GM20431 (cell line): ENCODE data around the gene RSRC1.
"Not testable (repeated sequence)": the region's sequence is repeated elsewhere in the genome, so short reads cannot be mapped to it uniquely, and the experiment has no call there.

Experiments
- in situ Hi-C: fragments of 300-500 bp; cut with MseI, MboI; formaldehyde crosslinking; loops from one replicate; pipeline ENCODE4 v1.15.0; 2020; ENCODE audit warnings: low sequenced_read_pairs; ENCODE audit not compliant: unreplicated experiment

The RSRC1 gene

DNA sequence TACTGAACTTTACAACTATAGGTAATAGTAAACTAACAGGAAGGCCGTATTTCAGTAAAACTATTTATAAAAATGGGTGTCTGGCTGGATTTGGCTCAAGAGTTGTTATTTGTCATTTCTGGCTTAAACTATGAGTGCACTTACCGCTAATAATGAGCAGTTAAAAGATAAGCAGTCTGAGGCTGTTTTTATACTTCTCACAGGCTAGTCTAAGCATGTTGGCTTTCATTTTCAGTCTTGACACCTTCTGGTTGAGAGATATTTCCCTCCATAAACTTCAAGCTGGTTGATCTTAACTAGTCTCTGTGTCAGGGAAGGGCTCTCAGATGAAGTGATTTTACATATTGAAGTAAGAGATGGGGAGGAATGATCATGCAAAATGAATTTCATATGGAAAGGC lies 96.1 kb downstream of the RSRC1 start:
- in situ Hi-C loops: no loop called here

GRCh38 chr3:158210067-158210466 lies 100.2 kb downstream of the RSRC1 start:
- in situ Hi-C loops: no loop called here

DNA sequence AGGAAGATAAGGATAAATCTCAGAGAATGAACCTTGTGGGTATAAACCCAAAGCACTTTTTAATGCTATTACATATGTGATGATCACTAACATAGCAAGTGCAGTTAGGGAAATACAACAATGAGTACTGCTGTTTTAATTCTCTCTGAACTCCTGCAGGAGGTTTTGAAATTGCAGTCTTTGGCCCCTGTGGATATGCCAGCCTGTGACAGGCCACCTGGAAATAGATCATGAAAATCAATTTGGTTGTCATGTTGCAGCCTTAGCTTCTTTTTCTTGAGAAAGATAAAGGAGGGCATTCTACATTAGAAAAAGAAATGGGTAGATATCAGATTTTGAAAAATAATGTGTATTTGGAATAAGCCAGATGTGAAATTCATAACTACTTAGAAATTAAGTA lies 103.6 kb downstream of the RSRC1 start:
- in situ Hi-C loops: no loop called here

- in situ Hi-C loops: no loop called here
These were observed 108.1 kb downstream of the RSRC1 start for GRCh38 chr3:158217992-158218391.

GRCh38 chr3:158220575-158220974 lies 110.7 kb downstream of the RSRC1 start:
- in situ Hi-C loops: no loop called here

- in situ Hi-C loops: no loop called here
These were observed 111.5 kb downstream of the RSRC1 start for GRCh38 chr3:158221426-158221825.

GRCh38 chr3:158226429-158226828 lies 116.5 kb downstream of the RSRC1 start:
- in situ Hi-C loops: no loop called here

GRCh38 chr3:158228942-158229341 lies 119.1 kb downstream of the RSRC1 start:
- in situ Hi-C loops: not testable (repeated sequence)

DNA sequence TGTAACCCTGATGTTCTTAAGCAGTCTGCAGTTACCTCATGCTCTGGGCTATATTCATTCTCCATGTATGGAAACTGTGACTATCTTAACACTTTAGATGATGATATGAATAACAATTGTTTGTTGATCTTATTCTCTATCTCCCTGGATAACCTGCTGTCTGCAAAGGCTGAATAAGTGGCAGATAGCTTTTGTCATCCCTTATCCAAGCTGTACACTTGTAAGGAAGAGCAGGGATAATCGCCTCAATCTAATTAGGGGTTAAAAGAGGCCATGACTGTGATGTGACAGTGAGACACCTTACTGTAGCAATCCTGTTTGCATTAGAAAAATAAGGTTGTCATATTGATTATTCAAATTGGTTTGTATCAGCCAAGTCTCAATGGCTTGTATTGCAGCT lies 123.9 kb downstream of the RSRC1 start:
- in situ Hi-C loops: no loop called here

- in situ Hi-C loops: no loop called here
These were observed 134.4 kb downstream of the RSRC1 start for GRCh38 chr3:158244274-158244673.

GRCh38 chr3:158247288-158247687 lies 137.4 kb downstream of the RSRC1 start:
- in situ Hi-C loops: no loop called here

DNA sequence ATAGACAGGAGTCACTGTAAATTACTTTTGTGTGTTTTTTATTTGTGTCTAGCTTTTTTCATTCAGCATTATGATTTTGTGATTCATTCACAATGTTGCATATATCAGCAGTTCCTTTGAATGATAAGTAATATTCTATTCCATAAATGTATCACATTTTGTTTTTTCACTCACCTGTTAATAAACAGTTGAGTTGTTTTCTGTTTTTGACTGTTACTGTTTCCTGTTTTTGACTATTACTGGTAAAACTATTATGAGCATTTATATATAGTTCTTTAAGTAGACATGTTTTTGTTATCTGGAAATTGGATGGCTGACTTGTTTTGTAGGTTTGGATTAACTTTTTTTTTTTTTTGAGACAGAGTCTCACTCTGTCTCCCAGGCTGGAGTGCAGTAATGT lies 138.4 kb downstream of the RSRC1 start:
- in situ Hi-C loops: no loop called here

GRCh38 chr3:158249183-158249582 lies 139.3 kb downstream of the RSRC1 start:
- in situ Hi-C loops: no loop called here

GRCh38 chr3:158258619-158259018 lies 148.7 kb downstream of the RSRC1 start:
- in situ Hi-C loops: no loop called here

DNA sequence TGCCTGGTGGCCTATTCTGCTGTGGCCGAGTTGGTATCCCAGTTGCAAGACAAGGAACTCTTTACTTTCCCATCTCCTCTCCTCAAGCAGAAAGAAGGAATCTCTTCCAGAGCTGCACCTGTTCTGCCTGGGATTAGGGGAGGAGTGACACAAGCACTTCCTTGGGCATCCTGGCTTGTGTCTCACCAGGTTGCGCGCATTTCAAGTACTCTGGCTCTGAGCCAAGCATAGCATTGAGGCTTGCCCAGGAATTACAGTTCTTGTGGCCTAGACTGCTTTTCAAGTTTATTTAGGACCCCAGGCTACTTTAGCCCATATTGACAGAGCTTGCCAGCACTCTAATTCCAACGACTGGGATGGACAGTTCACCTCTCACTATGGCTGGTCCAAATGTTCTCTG lies 150.5 kb downstream of the RSRC1 start:
- in situ Hi-C loops: no loop called here

- in situ Hi-C loops: no loop called here
These were observed 151.6 kb downstream of the RSRC1 start for GRCh38 chr3:158261371-158261991.

DNA sequence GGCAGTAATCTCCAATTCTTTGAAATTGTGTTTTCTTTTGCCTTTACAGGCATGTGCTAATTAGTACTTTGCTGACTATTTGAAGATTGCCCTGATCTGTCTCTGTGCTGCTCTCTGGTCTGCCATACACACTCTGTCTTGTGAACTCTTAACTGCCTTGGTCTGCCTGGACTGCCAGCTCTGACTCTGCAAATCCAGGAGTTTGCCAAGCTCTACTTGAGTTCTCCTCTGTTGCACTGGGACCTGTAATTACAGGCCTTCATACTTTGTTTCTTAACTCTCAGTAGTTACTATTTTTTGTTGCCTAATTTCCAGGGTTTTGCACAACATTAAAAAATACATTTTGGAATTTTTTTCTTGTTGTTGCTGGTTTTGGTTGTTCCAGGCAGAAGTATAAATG lies 155.0 kb downstream of the RSRC1 start:
- in situ Hi-C loops: no loop called here

GRCh38 chr3:158267015-158267414 lies 157.1 kb downstream of the RSRC1 start:
- in situ Hi-C loops: no loop called here

DNA sequence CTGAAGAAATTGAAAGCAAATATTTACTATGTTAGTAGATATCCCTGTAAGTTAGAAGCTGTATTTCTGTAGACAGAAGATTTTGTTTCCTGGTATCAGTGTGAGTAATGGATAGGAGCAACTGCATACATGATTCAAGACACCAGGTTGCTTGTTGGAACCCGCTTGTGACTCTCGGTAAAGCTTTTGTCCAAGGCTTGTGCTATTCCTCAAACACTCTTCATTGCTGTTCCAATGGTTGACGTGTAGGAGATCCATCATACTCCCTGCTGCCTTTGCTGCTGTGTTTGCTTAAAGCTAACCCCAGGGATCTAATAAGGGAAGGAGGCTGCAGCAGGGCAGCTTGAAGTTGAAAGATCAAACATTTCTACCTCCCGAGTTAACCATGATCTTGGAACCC lies 160.1 kb downstream of the RSRC1 start:
- in situ Hi-C loops: no loop called here

- in situ Hi-C loops: no loop called here
These were observed 162.2 kb downstream of the RSRC1 start for GRCh38 chr3:158272081-158272480.

GRCh38 chr3:158273656-158274055 lies 163.8 kb downstream of the RSRC1 start:
- in situ Hi-C loops: no loop called here

GRCh38 chr3:158278187-158278586 lies 168.3 kb downstream of the RSRC1 start:
- in situ Hi-C loops: no loop called here

- in situ Hi-C loops: no loop called here
These were observed 169.7 kb downstream of the RSRC1 start for GRCh38 chr3:158279609-158280008.
